ENCODE data around the gene EIF5. TPM values are rescaled to one million over a fixed set of nuclear protein-coding genes. Genes with fewer than 3 reads are reported as not detected.

Gene EIF5
- total RNA-seq, 1 donor = 197 TPM

DNA sequence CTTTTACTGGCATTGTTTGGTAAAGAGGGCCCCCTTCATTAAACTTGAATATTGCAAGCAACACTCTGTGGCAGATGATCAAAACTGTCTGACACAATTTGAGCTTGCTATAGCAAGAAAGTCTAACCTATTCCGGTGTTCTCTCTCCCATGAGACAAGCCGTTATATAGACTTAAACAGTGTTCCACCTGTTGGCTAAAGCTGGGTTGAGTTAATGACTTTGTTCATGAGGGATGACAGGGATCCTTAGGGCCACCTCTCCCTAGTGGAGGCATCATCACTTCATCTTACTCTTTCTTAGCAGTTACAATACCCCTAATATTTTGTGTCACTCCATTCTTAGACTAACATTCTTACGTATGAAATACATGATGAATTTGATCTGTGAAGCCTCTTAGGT lies 3.8 kb downstream of the EIF5 start:
- TF ChIP-seq, protein P1, sequence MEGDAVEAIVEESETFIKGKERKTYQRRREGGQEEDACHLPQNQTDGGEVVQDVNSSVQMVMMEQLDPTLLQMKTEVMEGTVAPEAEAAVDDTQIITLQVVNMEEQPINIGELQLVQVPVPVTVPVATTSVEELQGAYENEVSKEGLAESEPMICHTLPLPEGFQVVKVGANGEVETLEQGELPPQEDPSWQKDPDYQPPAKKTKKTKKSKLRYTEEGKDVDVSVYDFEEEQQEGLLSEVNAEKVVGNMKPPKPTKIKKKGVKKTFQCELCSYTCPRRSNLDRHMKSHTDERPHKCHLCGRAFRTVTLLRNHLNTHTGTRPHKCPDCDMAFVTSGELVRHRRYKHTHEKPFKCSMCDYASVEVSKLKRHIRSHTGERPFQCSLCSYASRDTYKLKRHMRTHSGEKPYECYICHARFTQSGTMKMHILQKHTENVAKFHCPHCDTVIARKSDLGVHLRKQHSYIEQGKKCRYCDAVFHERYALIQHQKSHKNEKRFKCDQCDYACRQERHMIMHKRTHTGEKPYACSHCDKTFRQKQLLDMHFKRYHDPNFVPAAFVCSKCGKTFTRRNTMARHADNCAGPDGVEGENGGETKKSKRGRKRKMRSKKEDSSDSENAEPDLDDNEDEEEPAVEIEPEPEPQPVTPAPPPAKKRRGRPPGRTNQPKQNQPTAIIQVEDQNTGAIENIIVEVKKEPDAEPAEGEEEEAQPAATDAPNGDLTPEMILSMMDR (IDR thresholded peaks at IDR 0.05; ENCODE audit: extremely low read depth, low read depth, low read length) = no peak
- peaks cover 61% of the 10 kb centered on the region for H4K20me1 ChIP-seq (ENCODE audit: insufficient read depth, low read length)
- DNase-seq (ENCODE audit: insufficient read length, low spot score, missing footprints) = no peak
- peaks cover 66% of the 10 kb centered on the region for H3K79me2 ChIP-seq (ENCODE audit: insufficient read depth, low read length)
- no peaks in the 10 kb centered on the region for H3K9me3 ChIP-seq (ENCODE audit: low read depth, low read length)
- H3K27me3 ChIP-seq (ENCODE audit: insufficient read depth, low read length) = no peaks in the 10 kb centered on the region
- peaks cover 75% of the 10 kb centered on the region for H3K36me3 ChIP-seq (ENCODE audit: insufficient read depth, low read length)
- no peak overlapping the region for H3K4me2 ChIP-seq (ENCODE audit: insufficient read depth, low read length)
- H3K4me3 ChIP-seq (ENCODE audit: insufficient read depth, low read length) = no peak overlapping the region
- H3K27ac ChIP-seq (ENCODE audit: low read depth, low read length) = peak overlapping the region; percentile 14
- H2AFZ ChIP-seq (ENCODE audit: low read length) = no peak overlapping the region
- peaks cover 19% of the 10 kb centered on the region for H3K4me1 ChIP-seq (ENCODE audit: insufficient read depth, low read length)

- peaks cover 15% of the 10 kb centered on the region for H3K4me1 ChIP-seq (ENCODE audit: insufficient read depth, low read length)
- peaks cover 61% of the 10 kb centered on the region for H4K20me1 ChIP-seq (ENCODE audit: insufficient read depth, low read length)
- no peak overlapping the region for H3K4me3 ChIP-seq (ENCODE audit: insufficient read depth, low read length)
- H3K4me2 ChIP-seq (ENCODE audit: insufficient read depth, low read length) = no peak overlapping the region
- no peak overlapping the region for H3K27ac ChIP-seq (ENCODE audit: low read depth, low read length)
- H3K36me3 ChIP-seq (ENCODE audit: insufficient read depth, low read length) = peaks cover 93% of the 10 kb centered on the region
- H2AFZ ChIP-seq (ENCODE audit: low read length) = no peak overlapping the region
- TF ChIP-seq, protein P1 (IDR thresholded peaks at IDR 0.05; ENCODE audit: extremely low read depth, low read depth, low read length) = no peak
- H3K9me3 ChIP-seq (ENCODE audit: low read depth, low read length) = no peaks in the 10 kb centered on the region
- DNase-seq (ENCODE audit: insufficient read length, low spot score, missing footprints) = no peak
- peaks cover 55% of the 10 kb centered on the region for H3K79me2 ChIP-seq (ENCODE audit: insufficient read depth, low read length)
- no peaks in the 10 kb centered on the region for H3K27me3 ChIP-seq (ENCODE audit: insufficient read depth, low read length)
Observed at GRCh38 chr14:103339561-103339960, 5.5 kb downstream of the EIF5 start.

- no peak overlapping the region for H3K4me2 ChIP-seq (ENCODE audit: insufficient read depth, low read length)
- peaks cover 19% of the 10 kb centered on the region for H3K4me1 ChIP-seq (ENCODE audit: insufficient read depth, low read length)
- TF ChIP-seq, protein P1 (IDR thresholded peaks at IDR 0.05; ENCODE audit: extremely low read depth, low read depth, low read length) = no peak
- H3K4me3 ChIP-seq (ENCODE audit: insufficient read depth, low read length) = no peak overlapping the region
- no peak overlapping the region for H3K27ac ChIP-seq (ENCODE audit: low read depth, low read length)
- H2AFZ ChIP-seq (ENCODE audit: low read length) = no peak overlapping the region
- no peak for DNase-seq (ENCODE audit: insufficient read length, low spot score, missing footprints)
- peaks cover 55% of the 10 kb centered on the region for H4K20me1 ChIP-seq (ENCODE audit: insufficient read depth, low read length)
- peaks cover 44% of the 10 kb centered on the region for H3K79me2 ChIP-seq (ENCODE audit: insufficient read depth, low read length)
- peaks cover 94% of the 10 kb centered on the region for H3K36me3 ChIP-seq (ENCODE audit: insufficient read depth, low read length)
- no peaks in the 10 kb centered on the region for H3K9me3 ChIP-seq (ENCODE audit: low read depth, low read length)
- H3K27me3 ChIP-seq (ENCODE audit: insufficient read depth, low read length) = no peaks in the 10 kb centered on the region
Observed at GRCh38 chr14:103340480-103341212, 6.6 kb downstream of the EIF5 start.

DNA sequence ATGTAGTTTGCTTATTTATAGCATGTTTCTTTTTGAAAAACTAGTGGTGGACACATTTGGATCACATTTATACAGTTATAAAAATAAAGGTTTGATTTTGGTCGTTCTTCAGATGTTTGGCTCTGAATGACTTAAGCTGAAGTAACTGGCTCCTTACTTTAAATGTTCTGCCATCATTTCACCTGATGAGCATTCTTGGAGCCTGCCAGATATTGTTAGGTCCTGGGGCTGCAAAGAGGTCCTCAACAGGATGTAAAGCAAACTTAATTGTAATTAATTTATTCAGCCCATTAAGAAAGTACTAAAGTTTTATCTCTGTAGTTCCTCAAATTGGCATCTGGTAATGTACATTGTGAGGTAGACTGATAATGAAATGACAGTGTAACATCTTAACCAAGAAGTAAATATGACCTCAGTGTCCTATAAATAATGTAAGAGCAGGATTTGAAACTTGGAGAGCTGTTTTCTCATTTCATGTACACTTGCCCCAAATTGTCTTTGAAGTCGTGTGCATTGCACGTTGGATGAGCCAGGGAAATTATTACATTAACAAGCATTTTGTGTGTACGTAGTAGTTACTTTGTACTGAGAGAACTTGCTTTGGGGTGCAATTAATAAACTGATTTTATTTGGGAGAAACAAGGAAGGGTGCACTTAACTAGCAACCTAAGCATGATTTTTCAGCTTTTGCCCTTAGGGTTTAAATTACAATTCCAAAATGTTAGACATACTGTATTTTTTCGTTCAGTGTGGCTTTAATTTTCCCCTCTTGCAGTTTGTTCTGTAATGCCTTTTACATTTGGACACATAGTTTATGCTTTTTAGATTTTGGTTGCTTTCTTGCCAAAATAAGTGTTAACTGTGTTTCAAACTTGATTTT lies 7.5 kb downstream of the EIF5 start:
- TF ChIP-seq, protein P1 (IDR thresholded peaks at IDR 0.05; ENCODE audit: extremely low read depth, low read depth, low read length) = no peak
- peaks cover 85% of the 10 kb centered on the region for H3K36me3 ChIP-seq (ENCODE audit: insufficient read depth, low read length)

More for the DNA sequence above, 7.5 kb downstream of the EIF5 start:
- no peak overlapping the region for H3K4me3 ChIP-seq (ENCODE audit: insufficient read depth, low read length)
- peaks cover 36% of the 10 kb centered on the region for H3K79me2 ChIP-seq (ENCODE audit: insufficient read depth, low read length)
- no peak overlapping the region for H3K4me2 ChIP-seq (ENCODE audit: insufficient read depth, low read length)
- peaks cover 15% of the 10 kb centered on the region for H3K4me1 ChIP-seq (ENCODE audit: insufficient read depth, low read length)
- H3K27me3 ChIP-seq (ENCODE audit: insufficient read depth, low read length) = no peaks in the 10 kb centered on the region
- no peaks in the 10 kb centered on the region for H3K9me3 ChIP-seq (ENCODE audit: low read depth, low read length)
- no peak for DNase-seq (ENCODE audit: insufficient read length, low spot score, missing footprints)
- no peak overlapping the region for H2AFZ ChIP-seq (ENCODE audit: low read length)
- H4K20me1 ChIP-seq (ENCODE audit: insufficient read depth, low read length) = peaks cover 47% of the 10 kb centered on the region
- H3K27ac ChIP-seq (ENCODE audit: low read depth, low read length) = no peak overlapping the region

Data from osteoblast (primary cell).